CD14-positive monocyte (primary cell): ENCODE measurements around the gene ADSS1. TPM values are rescaled to one million over a fixed set of nuclear protein-coding genes. Genes with fewer than 3 reads are reported as not detected.

Experiments used
- DNase-seq, 3 donors: peaks; one replicate each; pipeline ENCODE4 v3.0.0-alpha.2; 2011 to 2022
- H2AFZ ChIP-seq: 2 replicates; pipeline ENCODE4 v1.6.0; 2012; ENCODE audit warnings: mild to moderate bottlenecking, low read depth, low read length, inconsistent platforms; ENCODE audit not compliant: insufficient read depth, poor library complexity, severe bottlenecking
- H3K27ac ChIP-seq, 2 donors: 1 replicate in 1 of 2; 2 replicates in 1 of 2; pipeline ENCODE4 v1.5.1; 2012 to 2013; ENCODE audit warnings: low read length in 2 of 2, control low read depth in 1 of 2, inconsistent platforms in 1 of 2, low read depth in 1 of 2, mild to moderate bottlenecking in 1 of 2
- H3K27me3 ChIP-seq, 2 donors: one replicate each; pipeline versions ENCODE4 v1.6.0 to v1.6.1; 2011 to 2013; ENCODE audit warnings: low read length in 2 of 2; ENCODE audit not compliant: control insufficient read depth in 2 of 2, insufficient read depth in 2 of 2
- H3K36me3 ChIP-seq, 2 donors: replicated peaks in 1 of 2; 1 replicate in 1 of 2; 2 replicates in 1 of 2; pipeline versions ENCODE4 v1.5.1 to v1.6.1; 2012 to 2013; ENCODE audit warnings: low read length in 2 of 2, control low read depth in 1 of 2, inconsistent platforms in 1 of 2, mild to moderate bottlenecking in 1 of 2; ENCODE audit not compliant: insufficient read depth in 2 of 2, control insufficient read depth in 1 of 2
- H3K4me1 ChIP-seq, 2 donors: 1 replicate in 1 of 2; 2 replicates in 1 of 2; pipeline versions ENCODE4 v1.5.1 to v1.6.1; 2012 to 2013; ENCODE audit warnings: low read length in 2 of 2, control low read depth in 1 of 2, inconsistent platforms in 1 of 2, mild to moderate bottlenecking in 1 of 2, moderate library complexity in 1 of 2; ENCODE audit not compliant: insufficient read depth in 2 of 2, control insufficient read depth in 1 of 2
- H3K4me2 ChIP-seq: replicated peaks from 2 replicates; pipeline ENCODE3; 2012; ENCODE audit warnings: low read length, moderate library complexity, mild to moderate bottlenecking; ENCODE audit not compliant: poor library complexity, severe bottlenecking; ENCODE audit errors: extremely low read depth
- H3K4me3 ChIP-seq, 3 experiments: fragments of 200-600 bp in 1 of 3; sonication (generic) in 1 of 3; replicated peaks in 1 of 3; 1 replicate in 2 of 3; 2 replicates in 1 of 3; pipeline ENCODE4 v1.5.1; 2011 to 2013; ENCODE audit warnings: low read length in 3 of 3, mild to moderate bottlenecking in 3 of 3, control low read depth in 2 of 3, low read depth in 2 of 3, inconsistent platforms in 1 of 3, moderate library complexity in 1 of 3
- H3K79me2 ChIP-seq: 2 replicates; pipeline ENCODE4 v1.6.0; 2012; ENCODE audit warnings: mild to moderate bottlenecking, control low read depth, inconsistent platforms, low read length, moderate library complexity; ENCODE audit not compliant: insufficient read depth
- H3K9ac ChIP-seq: 2 replicates; pipeline ENCODE4 v1.6.0; 2017; ENCODE audit warnings: low read length, mild to moderate bottlenecking; ENCODE audit not compliant: insufficient read depth, poor library complexity, severe bottlenecking
- H3K9me3 ChIP-seq, 2 donors: replicated peaks in 1 of 2; 1 replicate in 1 of 2; 2 replicates in 1 of 2; pipeline versions ENCODE4 v1.5.1 to v1.6.1; 2012 to 2013; ENCODE audit warnings: low read length in 2 of 2, control low read depth in 1 of 2; ENCODE audit not compliant: control insufficient read depth in 1 of 2, insufficient read depth in 1 of 2
- H4K20me1 ChIP-seq: 2 replicates; pipeline ENCODE4 v1.6.0; 2012; ENCODE audit warnings: mild to moderate bottlenecking, low read length, control low read depth, moderate library complexity; ENCODE audit not compliant: insufficient read depth
- H3K27ac Mint-ChIP-seq, 7 donors: one replicate each; pipeline ENCODE4 v1.8.0; 2020; ENCODE audit warnings: mild to moderate bottlenecking in 7 of 7, mixed read lengths in 7 of 7, moderate library complexity in 6 of 7, inconsistent platforms in 2 of 7
- H3K27me3 Mint-ChIP-seq, 3 donors: one replicate each; pipeline ENCODE4 v1.8.0; 2021 to 2022; ENCODE audit warnings: low read depth in 3 of 3, mild to moderate bottlenecking in 3 of 3, mixed read lengths in 3 of 3, moderate library complexity in 3 of 3, inconsistent platforms in 1 of 3
- H3K36me3 Mint-ChIP-seq, 2 donors: one replicate each; pipeline ENCODE4 v1.8.0; 2020; ENCODE audit warnings: mixed read lengths in 2 of 2, inconsistent platforms in 1 of 2, mild to moderate bottlenecking in 1 of 2
- H3K4me1 Mint-ChIP-seq: one replicate; pipeline ENCODE4 v1.8.0; 2020; ENCODE audit warnings: mild to moderate bottlenecking, mixed read lengths
- H3K4me3 Mint-ChIP-seq, 2 donors: one replicate each; pipeline ENCODE4 v1.8.0; 2020; ENCODE audit warnings: mild to moderate bottlenecking in 2 of 2, mixed read lengths in 2 of 2, moderate library complexity in 1 of 2
- H3K9me3 Mint-ChIP-seq, 7 donors: one replicate each; pipeline ENCODE4 v1.8.0; 2020 to 2022; ENCODE audit warnings: mixed read lengths in 7 of 7, mild to moderate bottlenecking in 6 of 7, moderate library complexity in 6 of 7, inconsistent platforms in 2 of 7
- WGBS: methylation state at CpG from one replicate; pipeline ENCODE4 v1.1.5; 2013; ENCODE audit warnings: missing lambda C conversion rate; ENCODE audit not compliant: insufficient coverage; 5-methylcytosine and 5-hydroxymethylcytosine counted together
- intact Hi-C, 2 donors: fragments of 100-400 bp; cut with micrococcal nuclease; formaldehyde crosslinking; loops; one replicate each; pipeline versions ENCODE4 v1.15.0 to v1.15.1; 2023
- polyA plus RNA-seq, 3 donors: library from polyadenylated mRNA; depleted of rRNA in 1 of 3; unstranded in 2 of 3; stranded (reverse) in 1 of 3; fragments of 300-500 nt in 2 of 3; fragments of >200 nt in 1 of 3; fragmentation: Illumina TruSeq in 2 of 3; gene quantifications; 1 replicate in 2 of 3; 2 replicates in 1 of 3; pipeline ENCODE4 v1.2.3, GENCODE V29; 2012 to 2021
- TF ChIP-seq, protein P1 (sequence below): fragments of 200-600 bp; IDR thresholded peaks from one replicate; pipeline ENCODE4 v1.8.0; 2022; ENCODE audit warnings: antibody characterized with exemption, mild to moderate bottlenecking

Gene ADSS1
- polyA plus RNA-seq, 3 donors = 0.61 to 3.7 (median 0.64) TPM

DNA sequence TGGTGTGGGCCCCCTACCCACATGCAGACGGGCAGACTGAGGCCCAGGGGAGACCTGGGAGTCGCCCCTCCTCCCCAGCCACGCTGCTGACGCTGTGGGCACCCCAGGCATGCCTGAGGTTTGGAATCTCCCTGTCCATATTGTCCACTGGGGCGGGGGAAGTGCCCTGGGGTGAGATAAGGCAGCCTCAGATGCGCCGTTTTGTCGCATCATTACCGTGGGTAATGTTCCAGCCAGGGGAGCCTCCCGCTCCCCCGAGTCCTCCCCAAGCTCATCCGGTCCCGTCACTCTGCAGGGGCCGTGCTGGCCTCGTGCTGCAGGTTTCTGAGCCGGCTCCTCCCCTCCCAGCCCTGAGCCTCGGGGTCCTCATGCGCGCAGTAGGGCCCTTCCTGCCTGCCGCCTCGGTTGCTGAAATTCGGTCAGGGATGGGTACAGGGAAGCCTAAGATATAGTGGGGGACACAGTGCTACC, 23.2 kb upstream of the ADSS1 start:
- intact Hi-C loops = no loop called here
- Histone ChIP-seq H3K9me3 (no peaks in the 10 kb centered on the region), H3K4me1 (peaks cover 0 to 5% of the 10 kb centered on the region in 2 donors), H3K36me3 (peaks cover 12 to 30% of the 10 kb centered on the region in 2 donors), H3K9ac (no peak overlapping the region), H3K4me3 (no peak overlapping the region), H3K79me2 (no peaks in the 10 kb centered on the region), H2AFZ (no peak overlapping the region), H3K27me3 (no peaks in the 10 kb centered on the region), H4K20me1 (peaks cover 18% of the 10 kb centered on the region), H3K27ac (no peak overlapping the region), H3K4me2 (no peak overlapping the region)
- H3K36me3 Mint-ChIP-seq = peaks cover 21 to 42% of the 10 kb centered on the region in 2 donors
- 54% methylated on average over 14 of the region's 22 CpGs for WGBS
- no peak overlapping the region for H3K27ac Mint-ChIP-seq
- DNase-seq = no peak
- TF ChIP-seq, protein P1, sequence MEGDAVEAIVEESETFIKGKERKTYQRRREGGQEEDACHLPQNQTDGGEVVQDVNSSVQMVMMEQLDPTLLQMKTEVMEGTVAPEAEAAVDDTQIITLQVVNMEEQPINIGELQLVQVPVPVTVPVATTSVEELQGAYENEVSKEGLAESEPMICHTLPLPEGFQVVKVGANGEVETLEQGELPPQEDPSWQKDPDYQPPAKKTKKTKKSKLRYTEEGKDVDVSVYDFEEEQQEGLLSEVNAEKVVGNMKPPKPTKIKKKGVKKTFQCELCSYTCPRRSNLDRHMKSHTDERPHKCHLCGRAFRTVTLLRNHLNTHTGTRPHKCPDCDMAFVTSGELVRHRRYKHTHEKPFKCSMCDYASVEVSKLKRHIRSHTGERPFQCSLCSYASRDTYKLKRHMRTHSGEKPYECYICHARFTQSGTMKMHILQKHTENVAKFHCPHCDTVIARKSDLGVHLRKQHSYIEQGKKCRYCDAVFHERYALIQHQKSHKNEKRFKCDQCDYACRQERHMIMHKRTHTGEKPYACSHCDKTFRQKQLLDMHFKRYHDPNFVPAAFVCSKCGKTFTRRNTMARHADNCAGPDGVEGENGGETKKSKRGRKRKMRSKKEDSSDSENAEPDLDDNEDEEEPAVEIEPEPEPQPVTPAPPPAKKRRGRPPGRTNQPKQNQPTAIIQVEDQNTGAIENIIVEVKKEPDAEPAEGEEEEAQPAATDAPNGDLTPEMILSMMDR = no peak
- H3K4me3 Mint-ChIP-seq = no peak overlapping the region
- peaks cover 5% of the 10 kb centered on the region for H3K4me1 Mint-ChIP-seq
- peaks cover 0 to 2% (median 0%) of the 10 kb centered on the region in 7 donors for H3K9me3 Mint-ChIP-seq
- no peaks in the 10 kb centered on the region for H3K27me3 Mint-ChIP-seq

DNA sequence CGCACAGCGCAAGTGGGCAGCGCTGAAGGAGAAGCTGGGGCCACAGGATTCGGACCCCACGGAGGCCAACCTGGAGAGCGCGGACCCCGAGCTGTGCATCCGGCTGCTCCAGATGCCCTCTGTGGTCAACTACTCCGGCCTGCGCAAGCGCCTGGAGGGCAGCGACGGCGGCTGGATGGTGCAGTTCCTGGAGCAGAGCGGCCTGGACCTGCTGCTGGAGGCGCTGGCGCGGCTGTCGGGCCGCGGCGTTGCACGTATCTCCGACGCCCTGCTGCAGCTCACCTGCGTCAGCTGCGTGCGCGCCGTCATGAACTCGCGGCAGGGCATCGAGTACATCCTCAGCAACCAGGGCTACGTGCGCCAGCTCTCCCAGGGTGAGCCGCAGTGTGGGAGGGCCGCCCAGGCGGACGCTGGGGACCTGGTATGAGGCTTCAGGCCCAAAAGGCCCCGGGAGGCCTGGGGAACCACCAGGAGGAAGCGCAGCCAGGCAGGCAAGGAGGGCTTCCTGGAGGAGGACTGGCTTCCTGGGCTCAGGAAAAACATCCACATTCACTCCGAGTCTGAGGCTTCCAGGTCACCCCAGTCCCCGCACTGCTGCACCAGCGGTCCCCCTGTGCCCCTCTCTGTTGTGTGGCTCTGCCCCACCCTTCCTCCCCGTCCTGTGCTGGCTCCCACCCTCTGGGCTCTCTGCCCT, 22.5 kb upstream of the ADSS1 start:
- Histone ChIP-seq H3K4me1 (no peaks in the 10 kb centered on the region), H2AFZ (no peak overlapping the region), H3K4me3 (no peak overlapping the region), H3K9ac (no peak overlapping the region), H3K27ac (no peak overlapping the region), H3K27me3 (no peaks in the 10 kb centered on the region), H4K20me1 (peaks cover 11% of the 10 kb centered on the region), H3K9me3 (no peaks in the 10 kb centered on the region), H3K4me2 (no peak overlapping the region), H3K36me3 (peaks cover 12 to 30% of the 10 kb centered on the region in 2 donors), H3K79me2 (no peaks in the 10 kb centered on the region)
- H3K4me1 Mint-ChIP-seq = peaks cover 2% of the 10 kb centered on the region
- peaks cover 16 to 36% of the 10 kb centered on the region in 2 donors for H3K36me3 Mint-ChIP-seq
- intact Hi-C loops = no loop called here
- DNase-seq = no peak
- H3K9me3 Mint-ChIP-seq = peaks cover 0 to 2% (median 0%) of the 10 kb centered on the region in 7 donors
- peak overlapping the region in 1 of 7 donors; percentile 72 for H3K27ac Mint-ChIP-seq
- TF ChIP-seq, protein P1 = no peak
- H3K4me3 Mint-ChIP-seq = no peak overlapping the region
- WGBS = 97% methylated on average over 45 of the region's 46 CpGs
- H3K27me3 Mint-ChIP-seq = no peaks in the 10 kb centered on the region
